ENCODE data around the gene PCDHA1. TPM values are rescaled to one million over a fixed set of nuclear protein-coding genes. Genes with fewer than 3 reads are reported as not detected.

PCDHA1 gene
- polyA plus RNA-seq, 3 donors from 2014 or later: not detected

DNA sequence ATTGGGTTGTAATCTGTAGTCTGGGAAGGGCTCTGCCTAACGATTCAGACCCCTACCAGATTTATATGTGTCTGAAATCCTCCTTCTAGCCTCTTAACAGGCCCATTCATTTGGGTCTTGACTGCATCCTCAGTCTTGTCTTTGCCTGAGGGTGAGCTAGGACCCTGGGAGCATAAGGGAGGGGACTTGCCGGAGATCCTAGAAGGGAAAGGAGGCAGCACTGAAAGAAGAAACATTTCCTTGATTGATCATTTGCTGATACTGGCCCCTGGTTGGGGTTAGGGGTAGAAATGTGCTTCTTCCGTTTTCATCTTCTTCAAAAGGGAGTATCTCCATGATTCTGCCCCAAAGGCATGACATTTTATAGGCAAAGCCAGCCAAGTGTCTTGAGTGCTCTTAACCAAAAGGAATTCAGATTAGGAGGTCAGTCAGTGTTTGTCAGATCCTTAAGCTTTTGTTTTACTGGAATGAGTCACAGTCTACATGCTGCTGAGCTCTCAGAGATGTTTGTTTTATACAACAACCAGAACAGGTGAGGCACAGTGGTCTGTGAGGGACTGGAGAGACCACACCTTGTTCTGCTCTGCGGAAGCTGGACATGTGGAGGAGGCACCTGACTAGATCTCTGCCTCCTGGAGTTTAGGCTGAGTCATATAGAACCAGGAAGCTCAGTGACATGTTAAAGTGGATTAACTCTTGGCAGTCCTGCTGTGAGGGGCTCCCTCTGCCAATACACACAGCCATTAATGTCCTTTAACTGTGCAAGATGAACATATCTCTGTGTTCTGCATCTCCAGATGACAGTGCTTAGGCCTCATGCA is 218.1 kb downstream of the PCDHA1 start:
- H3K27ac Mint-ChIP-seq: no peak overlapping the region
- peaks cover 0 to 8% of the 10 kb centered on the region in 2 donors for H3K4me1 Mint-ChIP-seq
- H3K9me3 Mint-ChIP-seq: peaks cover 0 to 18% (median 8%) of the 10 kb centered on the region in 6 donors
- H3K4me3 Mint-ChIP-seq: no peak overlapping the region
- H3K27me3 Mint-ChIP-seq (ENCODE audit: low read depth in 3 of 3): peaks cover 6 to 17% (median 8%) of the 10 kb centered on the region in 3 donors
- no peak for DNase-seq
- peaks cover 0 to 5% (median 4%) of the 10 kb centered on the region in 3 donors for H3K36me3 Mint-ChIP-seq

DNA sequence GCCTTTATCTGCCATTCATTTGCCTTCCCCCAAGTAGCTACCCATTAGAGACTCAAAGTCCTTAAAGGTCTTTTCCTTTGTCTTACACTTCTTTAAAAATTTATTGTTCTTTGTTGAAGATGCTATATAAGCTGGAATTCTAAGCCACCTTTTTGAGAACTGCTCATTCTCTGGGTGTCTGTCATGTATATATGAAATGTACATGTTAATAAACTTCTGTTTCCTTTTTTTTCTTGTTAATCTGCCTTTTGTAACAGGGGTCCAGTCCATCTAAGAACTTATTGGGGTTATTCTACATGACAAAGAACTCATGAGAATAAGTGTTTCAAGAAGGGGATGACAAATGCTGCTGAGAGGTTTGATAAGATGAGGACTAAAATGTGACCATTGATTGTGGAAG is 221.9 kb downstream of the PCDHA1 start:
- no peaks in the 10 kb centered on the region for H3K4me1 Mint-ChIP-seq
- H3K4me3 Mint-ChIP-seq: no peak overlapping the region
- H3K27ac Mint-ChIP-seq: no peak overlapping the region
- peaks cover 2 to 14% (median 8%) of the 10 kb centered on the region in 6 donors for H3K9me3 Mint-ChIP-seq
- peaks cover 2 to 8% (median 4%) of the 10 kb centered on the region in 3 donors for H3K27me3 Mint-ChIP-seq (ENCODE audit: low read depth in 3 of 3)
- DNase-seq: no peak
- H3K36me3 Mint-ChIP-seq: peaks cover 0 to 5% (median 4%) of the 10 kb centered on the region in 3 donors

DNA sequence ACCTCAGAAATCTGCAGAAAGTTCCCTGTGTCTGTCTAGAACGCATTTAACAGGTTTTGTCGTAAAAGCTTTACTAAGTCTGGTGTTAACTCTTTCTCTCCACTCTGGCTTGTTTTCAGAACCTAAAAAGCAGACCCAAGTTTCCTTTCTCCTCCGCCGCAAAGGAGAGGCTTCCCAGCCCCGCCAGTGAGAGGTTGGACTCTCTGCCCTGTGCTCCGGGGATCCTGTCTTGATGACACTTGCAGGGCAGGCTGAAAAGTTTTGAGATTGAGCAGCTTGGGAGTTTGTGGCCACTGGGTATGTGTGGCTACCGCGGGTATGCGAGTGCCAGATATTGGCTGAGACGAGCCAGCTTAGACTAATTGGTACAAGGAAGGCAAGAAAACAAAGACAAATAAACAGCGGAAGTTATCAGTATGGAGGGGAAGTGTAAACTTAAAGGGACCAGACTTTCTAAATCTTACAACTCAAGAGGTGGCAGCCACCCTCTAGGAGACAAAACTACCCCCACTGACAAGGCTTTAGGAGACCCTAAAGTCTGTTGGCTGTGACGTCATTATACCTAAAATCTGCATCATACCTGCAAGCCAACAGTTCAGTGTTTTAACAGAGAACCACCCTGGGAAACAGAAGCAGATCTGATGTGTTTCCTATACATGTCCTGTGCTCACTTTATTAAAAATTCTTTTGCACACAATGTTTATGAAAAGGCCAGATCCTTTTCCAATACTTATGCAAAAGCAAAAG is 224.3 kb downstream of the PCDHA1 start:
- peaks cover 0 to 5% (median 4%) of the 10 kb centered on the region in 3 donors for H3K36me3 Mint-ChIP-seq
- no peak for DNase-seq
- H3K9me3 Mint-ChIP-seq: peaks cover 2 to 14% (median 7%) of the 10 kb centered on the region in 6 donors
- H3K4me3 Mint-ChIP-seq: no peak overlapping the region
- H3K4me1 Mint-ChIP-seq: no peaks in the 10 kb centered on the region
- peaks cover 2 to 5% (median 4%) of the 10 kb centered on the region in 3 donors for H3K27me3 Mint-ChIP-seq (ENCODE audit: low read depth in 3 of 3)
- no peak overlapping the region for H3K27ac Mint-ChIP-seq

DNA sequence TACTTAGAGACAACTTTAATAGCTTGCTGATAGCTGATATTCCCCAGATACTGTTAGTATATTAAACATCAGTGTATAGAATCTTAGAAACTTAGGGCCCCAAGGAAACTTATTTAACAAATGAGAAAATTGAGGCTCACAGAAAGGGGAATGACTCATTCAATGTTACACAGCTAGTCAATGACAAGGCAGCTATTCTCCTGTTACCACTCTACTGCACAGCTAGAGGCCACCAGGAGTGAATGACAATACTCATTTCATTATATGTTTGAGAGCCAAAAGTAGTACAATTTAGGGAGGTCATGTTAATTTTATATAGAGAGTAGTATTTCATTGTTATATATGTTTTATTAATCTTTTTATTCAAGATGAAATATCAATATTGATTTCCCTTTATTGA is 232.0 kb downstream of the PCDHA1 start:
- no peak for DNase-seq
- H3K27me3 Mint-ChIP-seq (ENCODE audit: low read depth in 3 of 3): no peaks in the 10 kb centered on the region
- H3K36me3 Mint-ChIP-seq: no peaks in the 10 kb centered on the region
- H3K9me3 Mint-ChIP-seq: peaks cover 0 to 9% (median 4%) of the 10 kb centered on the region in 6 donors
- no peak overlapping the region for H3K4me3 Mint-ChIP-seq
- no peak overlapping the region for H3K27ac Mint-ChIP-seq
- H3K4me1 Mint-ChIP-seq: no peaks in the 10 kb centered on the region

DNA sequence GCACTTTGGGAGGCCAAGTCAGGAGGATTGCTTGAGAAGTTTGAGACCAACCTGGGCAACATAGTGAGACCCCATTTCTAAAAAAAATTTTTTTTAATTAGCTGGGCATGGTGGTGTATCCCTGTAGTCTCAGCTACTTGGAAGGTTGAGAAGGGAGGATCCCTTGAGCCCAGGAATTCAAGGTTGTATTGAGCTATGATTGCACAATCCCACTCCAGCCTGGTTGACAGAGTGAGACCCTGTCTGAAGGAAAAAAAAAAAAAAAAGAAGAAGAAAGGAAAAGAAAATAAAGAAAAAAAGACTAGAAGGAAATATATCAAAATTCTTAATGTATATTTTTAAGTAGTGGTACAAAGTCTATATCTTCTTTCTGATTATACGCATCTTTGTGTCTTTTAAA is 236.4 kb downstream of the PCDHA1 start:
- Mint-ChIP-seq H3K27me3 (ENCODE audit: low read depth in 3 of 3) (peaks cover 0 to 3% (median 0%) of the 10 kb centered on the region in 3 donors), H3K36me3 (no peaks in the 10 kb centered on the region), H3K9me3 (peaks cover 0 to 18% (median 5%) of the 10 kb centered on the region in 6 donors), H3K4me1 (no peaks in the 10 kb centered on the region), H3K4me3 (no peak overlapping the region), H3K27ac (no peak overlapping the region)
- no peak for DNase-seq

DNA sequence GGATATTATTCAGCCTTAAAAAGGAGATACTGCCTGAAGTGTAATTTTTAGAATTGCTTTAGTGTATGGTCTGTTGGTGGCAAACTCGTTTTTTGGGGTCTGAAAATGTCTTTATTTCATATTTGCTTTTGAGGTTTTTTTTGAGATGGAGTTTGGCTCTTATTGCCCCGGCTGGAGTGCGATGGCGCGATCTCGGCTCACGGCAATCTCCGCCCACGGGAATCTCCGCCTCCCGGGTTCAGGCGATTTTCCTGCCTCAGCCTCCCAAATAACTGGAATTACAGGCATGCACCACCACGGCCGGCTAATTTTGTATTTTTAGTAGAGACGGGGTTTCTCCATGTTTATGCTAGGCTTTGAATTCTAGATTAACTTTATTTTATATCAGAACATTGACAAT is 245.1 kb downstream of the PCDHA1 start:
- Mint-ChIP-seq H3K4me1 (no peaks in the 10 kb centered on the region), H3K27me3 (ENCODE audit: low read depth in 3 of 3) (no peaks in the 10 kb centered on the region), H3K4me3 (no peak overlapping the region), H3K36me3 (no peaks in the 10 kb centered on the region), H3K27ac (no peak overlapping the region), H3K9me3 (peaks cover 0 to 8% (median 2%) of the 10 kb centered on the region in 6 donors)
- no peak for DNase-seq

DNA sequence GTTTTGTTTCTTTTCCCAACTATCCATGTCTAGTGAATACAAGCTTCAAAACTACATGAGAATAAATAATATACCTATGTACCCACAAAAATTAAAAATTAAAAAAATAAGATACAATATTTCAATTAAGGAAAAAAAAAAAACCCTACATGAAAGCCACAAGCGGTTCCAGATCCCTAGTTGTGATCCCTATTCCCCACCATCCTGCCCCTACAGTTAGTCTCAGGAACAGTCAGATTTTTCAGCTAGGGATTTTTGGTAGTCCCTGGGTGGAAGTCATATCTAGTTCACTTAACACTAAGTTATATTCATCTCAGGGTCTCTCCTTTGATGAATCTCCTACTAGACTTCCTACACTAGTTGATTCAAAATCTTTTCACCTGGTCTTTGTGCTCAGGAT is 246.7 kb downstream of the PCDHA1 start:
- no peaks in the 10 kb centered on the region for H3K4me1 Mint-ChIP-seq
- H3K36me3 Mint-ChIP-seq: no peaks in the 10 kb centered on the region
- H3K4me3 Mint-ChIP-seq: no peak overlapping the region
- peaks cover 0 to under 1% (median under 1%) of the 10 kb centered on the region in 3 donors for H3K27me3 Mint-ChIP-seq (ENCODE audit: low read depth in 3 of 3)
- H3K9me3 Mint-ChIP-seq: peaks cover 0 to 5% (median 3%) of the 10 kb centered on the region in 6 donors
- H3K27ac Mint-ChIP-seq: no peak overlapping the region
- no peak for DNase-seq

DNA sequence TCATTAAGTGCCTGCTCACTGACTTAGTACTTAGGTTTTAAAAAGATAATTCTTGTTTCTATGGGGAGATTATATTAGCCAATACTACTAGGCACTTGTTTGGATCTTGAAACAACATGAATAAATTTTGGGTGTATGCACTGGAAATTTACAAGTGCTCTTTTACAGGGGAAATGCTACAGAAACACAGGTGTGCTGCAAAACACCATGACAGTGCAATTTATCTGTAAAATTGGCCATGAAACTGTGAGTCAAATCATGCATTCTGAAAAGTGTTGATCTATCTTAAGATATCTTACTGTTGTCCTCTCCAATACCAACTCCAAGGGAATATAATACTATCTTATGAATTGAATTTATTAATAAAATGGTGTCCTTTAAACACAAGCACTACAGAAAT is 253.1 kb downstream of the PCDHA1 start:
- no peak overlapping the region for H3K27ac Mint-ChIP-seq

DNA sequence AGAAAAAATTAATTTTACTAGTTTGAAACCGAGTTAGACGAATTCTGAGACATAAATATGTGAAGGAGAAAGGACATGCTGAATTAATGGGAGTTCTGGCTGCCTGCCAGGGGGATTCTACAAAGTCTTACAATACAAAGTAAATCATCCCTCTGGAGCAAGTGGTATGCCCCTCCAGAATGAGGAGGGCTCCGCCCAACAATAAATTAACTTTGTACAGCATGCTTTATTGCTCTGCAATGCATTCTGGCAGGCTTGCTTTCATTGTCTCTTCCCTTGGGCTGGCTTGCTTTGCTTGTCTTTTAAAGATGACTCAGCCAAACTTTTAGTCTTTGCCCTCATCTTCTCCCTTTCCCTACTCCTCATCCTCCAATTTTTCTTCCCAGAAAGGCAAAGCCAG is 253.6 kb downstream of the PCDHA1 start:
- H3K4me1 Mint-ChIP-seq: no peaks in the 10 kb centered on the region
- no peak for DNase-seq
- H3K27ac Mint-ChIP-seq: no peak overlapping the region
- peaks cover 0 to 18% (median 2%) of the 10 kb centered on the region in 6 donors for H3K9me3 Mint-ChIP-seq
- peaks cover 0 to 7% (median 4%) of the 10 kb centered on the region in 3 donors for H3K27me3 Mint-ChIP-seq (ENCODE audit: low read depth in 3 of 3)
- no peaks in the 10 kb centered on the region for H3K36me3 Mint-ChIP-seq
- H3K4me3 Mint-ChIP-seq: no peak overlapping the region

More for the DNA sequence above, 253.1 kb downstream of the PCDHA1 start:
- Mint-ChIP-seq H3K27me3 (ENCODE audit: low read depth in 3 of 3) (peaks cover 0 to 4% (median 4%) of the 10 kb centered on the region in 3 donors), H3K4me3 (no peak overlapping the region), H3K4me1 (no peaks in the 10 kb centered on the region), H3K36me3 (no peaks in the 10 kb centered on the region), H3K9me3 (peaks cover 0 to 18% (median under 1%) of the 10 kb centered on the region in 6 donors)
- no peak for DNase-seq

DNA sequence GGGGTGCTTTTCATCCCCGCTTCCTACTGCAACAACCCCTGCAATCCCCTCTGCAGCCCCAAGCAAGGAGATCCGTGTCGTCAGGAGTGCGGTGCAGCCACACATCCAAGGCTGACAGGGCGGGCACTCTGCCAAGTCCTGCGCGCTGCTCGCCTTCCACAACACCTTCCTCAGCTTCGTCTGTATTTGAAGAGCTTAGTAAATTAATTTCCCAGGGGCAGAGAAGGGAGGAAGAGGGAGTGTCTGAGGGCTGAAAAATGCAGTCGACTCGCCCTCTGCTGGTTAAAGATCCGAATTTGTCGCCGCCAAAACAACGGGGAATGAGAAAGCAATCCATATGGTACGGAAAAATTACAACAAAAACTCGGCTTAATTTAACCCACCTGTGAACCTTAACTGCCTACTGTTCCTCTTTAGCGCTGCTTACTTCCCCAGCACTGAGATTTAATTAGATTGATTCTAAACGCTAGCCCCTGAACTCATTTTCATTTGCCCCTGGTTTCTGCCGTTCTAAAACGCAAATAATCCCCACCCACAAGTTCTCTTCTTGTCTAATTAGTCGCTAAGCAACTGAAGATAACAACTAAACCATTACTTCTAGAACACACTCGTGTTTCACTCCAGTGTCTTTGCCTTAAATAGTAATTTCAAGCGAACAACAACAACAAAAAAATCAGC is 254.3 kb downstream of the PCDHA1 start:
- no peak overlapping the region for H3K27ac Mint-ChIP-seq
- peaks cover 0 to 8% (median 4%) of the 10 kb centered on the region in 3 donors for H3K27me3 Mint-ChIP-seq (ENCODE audit: low read depth in 3 of 3)
- H3K4me1 Mint-ChIP-seq: no peaks in the 10 kb centered on the region
- no peak for DNase-seq
- H3K36me3 Mint-ChIP-seq: no peaks in the 10 kb centered on the region
- peaks cover 0 to 17% (median 2%) of the 10 kb centered on the region in 6 donors for H3K9me3 Mint-ChIP-seq
- no peak overlapping the region for H3K4me3 Mint-ChIP-seq

DNA sequence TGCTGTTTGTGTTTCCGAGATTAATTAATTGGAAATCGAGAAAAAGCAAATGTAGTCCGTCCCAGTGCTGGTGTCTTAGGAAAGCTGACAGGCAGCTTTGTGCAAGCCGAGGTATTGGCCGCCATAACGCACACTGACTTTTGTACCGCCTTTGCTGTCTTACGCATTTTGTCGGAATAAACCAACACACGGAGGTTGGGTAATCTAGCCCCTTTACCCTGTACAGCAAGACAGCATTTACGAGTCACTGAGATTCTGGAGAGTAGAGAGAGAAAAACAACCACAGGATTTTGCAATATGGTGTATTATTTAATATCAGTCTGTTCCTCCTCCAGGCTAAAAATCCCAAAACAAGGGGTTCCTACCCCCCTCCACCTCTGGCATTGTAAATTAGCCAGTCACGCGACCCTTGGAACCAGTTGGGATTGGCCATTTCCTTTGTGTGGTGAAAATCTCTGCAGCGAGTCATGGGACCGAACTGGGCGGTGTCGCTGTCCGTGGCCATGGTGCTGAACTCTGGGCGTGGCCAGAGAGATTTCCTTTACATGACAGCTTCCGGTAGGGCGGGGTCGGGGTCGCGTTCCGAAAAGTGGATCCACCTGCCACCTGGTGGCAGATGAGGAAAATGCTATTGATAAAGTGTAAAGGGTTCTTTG is 255.0 kb downstream of the PCDHA1 start:
- peaks cover 0 to 21% (median 2%) of the 10 kb centered on the region in 6 donors for H3K9me3 Mint-ChIP-seq
- H3K4me3 Mint-ChIP-seq: no peak overlapping the region
- H3K27me3 Mint-ChIP-seq (ENCODE audit: low read depth in 3 of 3): peaks cover 0 to 8% (median 4%) of the 10 kb centered on the region in 3 donors
- no peaks in the 10 kb centered on the region for H3K36me3 Mint-ChIP-seq
- H3K4me1 Mint-ChIP-seq: no peaks in the 10 kb centered on the region
- DNase-seq: peak; percentile 3 to 34 (median 18)
- H3K27ac Mint-ChIP-seq: no peak overlapping the region

DNA sequence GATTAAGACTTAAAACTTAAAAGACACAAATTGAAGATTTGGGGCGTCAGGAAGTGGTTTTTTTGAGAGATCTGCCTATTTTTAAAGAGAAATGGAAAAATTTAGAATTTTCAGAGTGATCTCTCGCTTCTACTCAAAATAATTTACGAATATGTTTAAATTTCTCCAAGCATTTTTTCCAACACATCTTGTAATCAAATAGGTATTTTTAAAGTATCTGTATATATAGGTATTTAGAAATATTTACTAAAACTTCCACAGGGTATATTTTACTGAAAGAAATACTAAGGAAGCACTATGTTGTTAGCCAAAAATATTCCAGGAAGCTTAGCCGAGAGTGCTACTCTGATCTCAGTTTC is 255.5 kb downstream of the PCDHA1 start:
- H3K4me3 Mint-ChIP-seq: no peak overlapping the region
- peaks cover 1 to 8% (median 8%) of the 10 kb centered on the region in 3 donors for H3K27me3 Mint-ChIP-seq (ENCODE audit: low read depth in 3 of 3)
- H3K9me3 Mint-ChIP-seq: peaks cover 0 to 26% (median 2%) of the 10 kb centered on the region in 6 donors
- no peaks in the 10 kb centered on the region for H3K4me1 Mint-ChIP-seq
- no peak overlapping the region for H3K27ac Mint-ChIP-seq
- no peak for DNase-seq
- H3K36me3 Mint-ChIP-seq: no peaks in the 10 kb centered on the region

DNA sequence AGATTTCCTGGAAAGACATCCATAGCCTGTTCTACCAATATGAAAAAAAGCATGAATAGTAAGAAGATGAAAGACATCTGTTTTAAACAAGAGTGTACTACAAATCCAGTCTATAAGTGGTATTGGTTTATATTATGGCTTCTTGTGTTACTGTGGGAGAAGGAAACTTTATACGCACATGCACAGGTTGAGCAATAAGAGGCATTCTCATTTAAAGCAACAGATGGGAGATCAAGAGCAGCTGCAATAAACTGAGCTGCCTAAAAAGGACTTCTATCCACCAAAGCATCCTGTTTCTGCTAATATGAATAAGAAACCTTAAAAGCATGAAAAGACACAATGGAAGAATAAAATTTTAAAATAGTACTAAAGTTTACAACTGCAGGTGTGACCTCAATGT is 256.6 kb downstream of the PCDHA1 start:
- peaks cover 2 to 10% (median 8%) of the 10 kb centered on the region in 3 donors for H3K27me3 Mint-ChIP-seq (ENCODE audit: low read depth in 3 of 3)
- no peak overlapping the region for H3K4me3 Mint-ChIP-seq
- no peak overlapping the region for H3K27ac Mint-ChIP-seq
- H3K4me1 Mint-ChIP-seq: no peaks in the 10 kb centered on the region
- no peaks in the 10 kb centered on the region for H3K36me3 Mint-ChIP-seq
- H3K9me3 Mint-ChIP-seq: peaks cover 2 to 26% (median 4%) of the 10 kb centered on the region in 6 donors
- DNase-seq: no peak

Data from immature natural killer cell (primary cell).